Common myeloid progenitor, CD34-positive (primary cell): ENCODE measurements around the gene DUSP23.

ENCODE experiments used
- CTCF ChIA-PET: fragments of 350-600 bp; sonication (Branson Sonifier 250); formaldehyde crosslinking; loops from one replicate; lab custom pipeline; 2021; ENCODE audit warnings: antibody characterized with exemption; lab: Charles Lee
- POLR2A ChIA-PET: fragments of 350-600 bp; sonication (Branson Sonifier 250); formaldehyde crosslinking; loops from one replicate; lab custom pipeline; 2021; ENCODE audit warnings: antibody characterized with exemption; lab: Charles Lee
- DNase-seq, 3 donors: peaks; one replicate each; pipeline versions ENCODE4 v3.0.0 to v3.0.0-alpha.2; 2013
- H3K27ac ChIP-seq, 2 experiments: 1 replicate in 1 of 2; 2 replicates in 1 of 2; pipeline ENCODE4 v1.7.0; 2013; ENCODE audit warnings: inconsistent platforms in 2 of 2, low read length in 2 of 2, mild to moderate bottlenecking in 2 of 2, low read depth in 1 of 2, moderate library complexity in 1 of 2; ENCODE audit not compliant: severe bottlenecking in 2 of 2, insufficient read depth in 1 of 2, poor library complexity in 1 of 2
- H3K27me3 ChIP-seq, 5 experiments: replicated peaks in 2 of 5; 1 replicate in 3 of 5; 2 replicates in 2 of 5; pipeline versions ENCODE4 v1.6.1 to v1.7.0; 2013; ENCODE audit warnings: low read length in 4 of 5, mild to moderate bottlenecking in 2 of 5, moderate library complexity in 2 of 5, inconsistent platforms in 1 of 5; ENCODE audit not compliant: insufficient read depth in 5 of 5, control insufficient read depth in 4 of 5
- H3K36me3 ChIP-seq, 4 experiments: 1 replicate in 2 of 4; 2 replicates in 2 of 4; pipeline versions ENCODE4 v1.6.1 to v1.7.0; 2013; ENCODE audit warnings: low read length in 3 of 4, control low read depth in 1 of 4, mild to moderate bottlenecking in 1 of 4; ENCODE audit not compliant: control insufficient read depth in 4 of 4, insufficient read depth in 4 of 4
- H3K4me1 ChIP-seq, 4 experiments: 1 replicate in 3 of 4; 2 replicates in 1 of 4; pipeline versions ENCODE4 v1.6.1 to v1.7.1; 2013; ENCODE audit warnings: low read length in 3 of 4, mild to moderate bottlenecking in 3 of 4, control low read depth in 1 of 4, inconsistent platforms in 1 of 4, moderate library complexity in 1 of 4; ENCODE audit not compliant: control insufficient read depth in 4 of 4, insufficient read depth in 4 of 4; ENCODE audit errors: control extremely low read depth in 1 of 4
- H3K4me3 ChIP-seq, 7 experiments: 1 replicate in 4 of 7; 2 replicates in 3 of 7; pipeline versions ENCODE4 v1.5.1 to v1.7.0; 2013; ENCODE audit warnings: mild to moderate bottlenecking in 7 of 7, low read length in 6 of 7, moderate library complexity in 6 of 7, inconsistent platforms in 2 of 7, low read depth in 2 of 7, control low read depth in 1 of 7; ENCODE audit not compliant: insufficient read depth in 4 of 7, control insufficient read depth in 1 of 7; ENCODE audit errors: extremely low read depth in 1 of 7
- H3K9me3 ChIP-seq, 5 experiments: 1 replicate in 4 of 5; 2 replicates in 1 of 5; pipeline versions ENCODE4 v1.6.1 to v1.7.1; 2013; ENCODE audit warnings: low read length in 4 of 5, mild to moderate bottlenecking in 2 of 5, inconsistent platforms in 1 of 5, low read depth in 1 of 5, moderate library complexity in 1 of 5; ENCODE audit not compliant: control insufficient read depth in 4 of 5, insufficient read depth in 2 of 5; ENCODE audit errors: control extremely low read depth in 1 of 5
- WGBS: methylation state at CpG from one replicate; pipeline ENCODE4 v1.1.5; 2013; ENCODE audit not compliant: insufficient coverage; 5-methylcytosine and 5-hydroxymethylcytosine counted together

DUSP23 gene

GRCh38 chr1:159765806-159766205, 15.0 kb upstream of the DUSP23 start:
- no peak overlapping the region for H3K4me3 ChIP-seq
- WGBS = 100% methylated on average over 2 of the region's 3 CpGs
- H3K27me3 ChIP-seq = no peaks in the 10 kb centered on the region
- no peaks in the 10 kb centered on the region for H3K9me3 ChIP-seq
- ChIA-PET CTCF (no interaction called here), POLR2A (no interaction called here)
- H3K36me3 ChIP-seq = no peaks in the 10 kb centered on the region
- peaks cover 0 to 7% (median 2%) of the 10 kb centered on the region in 4 experiments for H3K4me1 ChIP-seq
- no peak for DNase-seq
- H3K27ac ChIP-seq = no peak overlapping the region

GRCh38 chr1:159771127-159771895, 9.5 kb upstream of the DUSP23 start:
- no peak overlapping the region for H3K27ac ChIP-seq
- no peaks in the 10 kb centered on the region for H3K4me1 ChIP-seq
- WGBS = no CpG with 5 or more reads among the region's 2 CpGs
- DNase-seq = no peak
- H3K9me3 ChIP-seq = no peaks in the 10 kb centered on the region
- CTCF ChIA-PET = no interaction called here
- no peaks in the 10 kb centered on the region for H3K27me3 ChIP-seq
- POLR2A ChIA-PET = no interaction called here
- no peaks in the 10 kb centered on the region for H3K36me3 ChIP-seq
- no peak overlapping the region for H3K4me3 ChIP-seq

- H3K9me3 ChIP-seq = no peaks in the 10 kb centered on the region
- H3K27me3 ChIP-seq = no peaks in the 10 kb centered on the region
- no peak overlapping the region for H3K27ac ChIP-seq
- no peaks in the 10 kb centered on the region for H3K36me3 ChIP-seq
- POLR2A ChIA-PET = no interaction called here
- CTCF ChIA-PET = interaction anchor here (1.7 kb wide), 1 partner anchor 23 kb away, joined by 4 read pairs; no protein-coding TSS in a partner anchor
- no peak overlapping the region for H3K4me3 ChIP-seq
- WGBS = 100% methylated on average over 2 of the region's 2 CpGs
- peaks cover 0 to 11% (median 2%) of the 10 kb centered on the region in 4 experiments for H3K4me1 ChIP-seq
- DNase-seq = no peak
These were observed 6.3 kb upstream of the DUSP23 start for GRCh38 chr1:159774465-159774864.

GRCh38 chr1:159775716-159776115, 5.0 kb upstream of the DUSP23 start:
- Histone ChIP-seq H3K27me3 (no peaks in the 10 kb centered on the region), H3K9me3 (no peaks in the 10 kb centered on the region), H3K27ac (no peak overlapping the region), H3K4me1 (peaks cover 0 to 21% (median 7%) of the 10 kb centered on the region in 4 experiments), H3K36me3 (no peaks in the 10 kb centered on the region), H3K4me3 (no peak overlapping the region)
- CTCF ChIA-PET = interaction anchor here (0.6 to 2.3 kb wide), 5 partner anchors 10 to 256 kb away, joined by 3 to 9 read pairs (median 4); partner anchors contain the start of gene PIGM
- no peak for DNase-seq
- POLR2A ChIA-PET = no interaction called here
- WGBS = no CpG with 5 or more reads among the region's 2 CpGs

GRCh38 chr1:159778266-159778665, 2.5 kb upstream of the DUSP23 start:
- DNase-seq = no peak
- Histone ChIP-seq H3K4me1 (peaks cover 4 to 33% (median 16%) of the 10 kb centered on the region in 4 experiments), H3K36me3 (peaks cover 0 to 6% (median 3%) of the 10 kb centered on the region in 4 experiments), H3K9me3 (no peaks in the 10 kb centered on the region), H3K27ac (no peak overlapping the region), H3K27me3 (no peaks in the 10 kb centered on the region), H3K4me3 (no peak overlapping the region)
- ChIA-PET POLR2A (no interaction called here), CTCF (interaction anchor here (1.0 to 2.3 kb wide), 7 partner anchors 15 to 565 kb away, joined by 3 to 11 read pairs (median 5); no protein-coding TSS in a partner anchor)
- 100% methylated on average over 2 of the region's 4 CpGs for WGBS

- DNase-seq = no peak
- Histone ChIP-seq H3K27me3 (no peaks in the 10 kb centered on the region), H3K36me3 (peaks cover 0 to 6% (median 3%) of the 10 kb centered on the region in 4 experiments), H3K4me1 (peaks cover 4 to 33% (median 16%) of the 10 kb centered on the region in 4 experiments), H3K4me3 (no peak overlapping the region), H3K27ac (no peak overlapping the region), H3K9me3 (no peaks in the 10 kb centered on the region)
- POLR2A ChIA-PET = no interaction called here
- no CpG with 5 or more reads among the region's 2 CpGs for WGBS
- CTCF ChIA-PET = interaction anchor here (1.1 to 1.9 kb wide), 3 partner anchors 20 to 113 kb away, joined by 3 to 11 read pairs (median 4); no protein-coding TSS in a partner anchor
These were observed 1.3 kb upstream of the DUSP23 start for GRCh38 chr1:159779403-159779851.

- WGBS = 87% methylated on average over 12 of the region's 12 CpGs
- Histone ChIP-seq H3K27me3 (no peaks in the 10 kb centered on the region), H3K9me3 (no peaks in the 10 kb centered on the region), H3K27ac (no peak overlapping the region), H3K4me3 (peak overlapping the region in 2 of 7 experiments; percentile 74 to 83), H3K4me1 (peaks cover 4 to 33% (median 16%) of the 10 kb centered on the region in 4 experiments), H3K36me3 (peaks cover 0 to 6% (median 3%) of the 10 kb centered on the region in 4 experiments)
- DNase-seq = no peak
- ChIA-PET POLR2A (no interaction called here), CTCF (interaction anchor here (1.1 to 4.1 kb wide), 5 partner anchors 16 to 140 kb away, joined by 3 to 33 read pairs (median 4); partner anchors contain the start of gene FCRL6)
These were observed 1.2 kb downstream of the DUSP23 start for GRCh38 chr1:159781992-159782391.
